GM18909 (cell line): ENCODE results near the gene DHRS3.
"Not testable (repeated sequence)": the region's sequence is repeated elsewhere in the genome, so short reads cannot be mapped to it uniquely, and the experiment has no call there.

Source experiments
- ATAC-seq: cut with Tn5 transposase; IDR thresholded peaks from one replicate; pipeline ENCODE4 v1.9.1; 2021; ENCODE audit warnings: mild to moderate bottlenecking; ENCODE audit not compliant: unreplicated experiment, poor library complexity

The DHRS3 gene

DNA sequence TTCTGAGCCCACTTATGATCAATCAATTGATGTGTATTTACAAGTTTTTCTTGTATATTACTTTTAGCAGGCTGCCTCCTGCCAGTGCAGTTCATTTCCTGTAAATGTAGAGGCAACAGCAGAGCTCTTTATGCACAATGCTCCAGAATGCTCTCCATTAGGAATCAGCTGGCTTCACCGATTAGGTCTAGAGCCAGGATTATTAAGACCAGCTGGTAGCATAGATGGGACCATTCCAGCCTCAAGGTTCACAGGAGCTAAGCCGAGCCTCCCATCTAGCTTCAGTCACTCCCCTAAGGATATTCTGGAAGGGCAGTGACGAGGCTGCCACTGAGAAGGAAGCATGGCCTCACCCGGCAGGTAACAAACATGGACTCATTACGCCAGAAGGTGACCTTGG is 36.8 kb downstream of the DHRS3 start:
- no peak for ATAC-seq

DNA sequence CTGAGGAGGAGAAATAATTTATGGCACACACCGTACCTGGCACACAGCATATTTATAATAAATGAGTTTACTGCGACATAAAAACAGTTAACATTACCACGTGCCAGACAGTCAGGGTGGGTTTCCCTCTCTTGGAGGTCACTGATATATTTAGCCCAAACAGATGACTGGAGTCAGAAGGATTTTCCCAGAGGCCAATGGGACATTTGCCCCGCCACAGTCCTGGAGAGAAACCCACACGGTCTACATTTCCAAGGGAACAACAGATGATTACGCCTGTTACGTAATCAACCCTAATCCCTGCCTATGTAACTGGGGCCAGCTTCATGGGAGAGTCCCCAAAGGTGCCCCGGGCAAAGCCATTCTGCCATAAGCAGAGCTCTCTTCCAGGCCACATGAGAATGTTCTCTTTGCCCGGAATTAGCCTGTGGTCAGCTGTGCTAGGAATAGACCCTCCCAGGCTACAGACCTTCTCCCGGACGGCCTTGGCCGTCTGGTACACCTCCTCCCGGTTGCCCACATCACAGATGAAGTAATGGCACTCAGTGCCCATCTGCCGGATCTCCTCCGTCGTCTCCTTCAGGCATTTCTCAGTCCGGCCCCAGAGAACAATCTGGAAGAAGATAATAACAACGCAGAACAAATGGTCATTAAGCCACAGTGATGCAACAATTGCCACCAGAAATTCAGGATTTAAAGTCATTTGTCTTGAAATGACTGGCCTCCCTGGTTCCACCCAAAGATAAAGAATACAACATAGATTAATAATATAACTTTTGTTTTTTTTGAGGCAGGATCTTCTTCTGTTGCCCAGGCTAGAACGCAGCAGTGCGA is 37.7 kb downstream of the DHRS3 start:
- no peak for ATAC-seq

DNA sequence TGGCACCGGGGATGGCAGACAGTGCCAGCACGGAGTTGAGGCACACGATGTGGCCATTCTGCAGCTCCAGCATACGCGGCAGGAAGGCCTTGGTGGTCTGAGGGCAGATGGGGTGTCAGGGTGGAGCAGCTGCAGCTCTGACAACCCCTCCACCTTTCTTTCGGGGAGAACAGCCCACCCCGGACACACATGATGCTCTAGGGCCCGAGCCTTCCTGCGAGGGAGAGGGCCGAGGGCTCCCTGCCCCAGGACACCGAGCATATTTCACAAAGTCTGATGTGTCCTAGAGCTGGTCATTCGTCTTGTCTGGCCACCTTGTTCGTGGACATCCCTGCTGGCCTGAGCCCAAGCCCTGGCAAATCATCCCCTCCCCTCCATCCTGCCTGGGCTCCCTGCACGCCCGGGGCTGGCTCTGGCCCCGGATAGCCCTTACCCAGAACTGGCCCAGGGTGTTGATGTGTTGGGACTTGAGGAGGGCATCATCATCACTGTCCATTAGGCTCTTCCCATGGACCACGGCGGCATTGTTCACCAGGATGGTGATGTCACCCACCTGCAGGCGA is 39.1 kb downstream of the DHRS3 start:
- ATAC-seq, result no peak

DNA sequence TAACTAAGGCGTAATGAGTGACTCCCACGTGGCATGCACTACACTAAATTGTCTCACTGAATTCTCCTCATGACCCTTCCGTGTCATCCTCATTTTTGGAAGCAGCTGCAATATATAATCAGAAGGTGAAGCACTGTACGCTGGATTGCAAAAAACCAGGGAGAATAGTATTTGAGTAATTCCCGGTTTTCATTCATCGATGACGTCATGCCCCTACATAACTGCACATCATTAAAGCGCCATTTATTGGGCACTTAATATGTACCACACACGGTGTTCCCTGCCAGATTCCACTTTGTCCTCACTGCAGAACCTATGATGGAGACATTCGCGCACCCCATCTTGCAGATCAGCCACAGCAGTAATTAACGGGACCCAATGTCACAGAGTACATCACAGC is 41.0 kb downstream of the DHRS3 start:
- ATAC-seq, result no peak

DNA sequence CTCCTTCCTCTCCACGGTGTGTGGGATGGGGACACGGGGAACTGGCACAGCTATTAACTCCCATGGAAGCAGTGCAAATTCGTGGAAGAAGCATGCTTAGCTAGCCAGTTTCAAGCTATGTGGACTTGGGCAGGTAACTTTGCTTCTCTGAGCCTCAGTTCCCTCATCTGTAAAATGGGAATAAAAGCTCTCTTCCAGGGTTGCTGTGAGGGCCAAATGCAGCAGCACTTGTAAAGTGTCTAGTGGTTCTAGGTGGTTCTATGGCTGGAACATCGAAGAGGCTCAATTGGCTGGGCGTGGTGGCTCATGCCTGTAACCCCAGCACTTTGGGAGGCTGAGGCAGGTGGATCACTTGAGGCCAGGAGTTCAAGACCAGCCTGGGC is 43.3 kb downstream of the DHRS3 start:
- no peak for ATAC-seq

DNA sequence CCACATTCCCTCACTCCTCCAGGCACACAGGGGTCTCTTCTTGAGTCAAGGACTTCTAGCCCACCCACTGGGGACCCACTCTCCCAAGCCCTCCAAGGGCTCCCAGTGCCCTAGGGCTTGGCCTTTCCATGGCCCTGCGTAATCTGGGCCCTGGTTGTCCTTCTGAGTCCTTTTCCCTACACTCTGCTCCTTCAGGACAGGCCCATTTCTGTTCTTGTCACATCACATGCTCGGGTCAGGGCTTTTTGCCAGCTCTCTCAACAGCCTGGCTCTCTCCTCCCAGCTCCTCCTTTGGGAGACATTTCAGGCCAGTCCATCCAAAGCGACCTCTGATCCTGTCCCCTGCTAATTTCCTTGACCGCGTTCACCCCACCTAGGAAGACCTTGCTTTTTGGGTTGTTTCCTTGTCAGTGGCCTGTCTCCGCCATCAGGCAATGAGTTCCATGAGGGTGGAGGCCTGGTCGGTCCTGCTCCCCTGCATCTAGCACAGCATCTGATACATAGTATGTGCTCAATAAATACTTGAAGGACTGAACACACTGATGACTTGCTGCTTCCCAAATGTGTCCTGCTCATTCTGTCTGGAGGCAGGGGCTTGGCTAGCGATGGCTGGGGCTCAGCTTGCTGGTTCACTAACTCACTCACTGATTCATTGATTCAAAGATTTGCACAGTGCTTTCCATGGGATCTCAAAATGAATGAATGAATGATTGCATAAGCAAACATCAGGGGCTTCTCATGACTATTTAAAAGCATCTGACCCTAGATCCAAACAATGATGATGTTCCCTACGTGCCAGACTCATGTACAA is 44.8 kb downstream of the DHRS3 start:
- ATAC-seq, result no peak

DNA sequence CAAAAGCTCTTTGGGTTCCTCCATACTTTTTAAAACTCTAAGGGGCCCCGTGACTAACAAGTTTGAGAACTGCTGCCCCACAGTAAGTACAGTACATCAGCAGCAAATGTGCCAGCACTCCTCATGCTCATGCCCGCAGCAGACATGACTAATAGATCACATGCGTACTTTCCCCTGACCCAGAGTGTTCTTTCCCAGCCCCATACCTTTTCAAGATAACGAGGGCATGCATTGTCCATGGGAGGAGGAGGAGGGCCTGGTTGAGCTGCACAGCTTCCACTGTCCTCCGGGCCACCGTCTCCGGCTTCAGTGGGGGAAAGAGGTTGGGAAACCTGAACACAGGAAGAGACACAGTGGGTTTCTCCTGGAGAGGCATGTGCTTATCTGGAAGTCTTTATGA is 45.5 kb downstream of the DHRS3 start:
- ATAC-seq, result no peak

DNA sequence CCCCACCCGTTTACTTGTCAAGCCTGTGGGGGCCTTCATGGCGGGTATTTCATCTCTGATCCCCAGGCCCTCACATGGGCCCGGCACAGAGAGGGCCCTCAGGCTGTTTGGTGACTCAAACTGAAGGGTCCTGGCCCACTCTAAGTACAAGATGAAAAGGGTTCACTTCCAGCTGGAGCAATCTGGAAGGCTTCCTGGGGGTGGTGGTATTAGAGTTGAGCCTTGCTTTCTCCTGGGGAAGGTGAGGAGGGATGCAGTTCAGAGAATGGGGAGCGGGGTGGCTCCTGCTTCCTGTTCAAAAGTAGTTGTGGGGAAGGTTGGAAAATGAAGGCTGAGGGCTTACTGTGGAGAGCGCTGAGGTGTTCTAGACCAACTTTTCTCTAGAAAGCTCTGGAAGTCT is 47.7 kb downstream of the DHRS3 start:
- ATAC-seq, result no peak

DNA sequence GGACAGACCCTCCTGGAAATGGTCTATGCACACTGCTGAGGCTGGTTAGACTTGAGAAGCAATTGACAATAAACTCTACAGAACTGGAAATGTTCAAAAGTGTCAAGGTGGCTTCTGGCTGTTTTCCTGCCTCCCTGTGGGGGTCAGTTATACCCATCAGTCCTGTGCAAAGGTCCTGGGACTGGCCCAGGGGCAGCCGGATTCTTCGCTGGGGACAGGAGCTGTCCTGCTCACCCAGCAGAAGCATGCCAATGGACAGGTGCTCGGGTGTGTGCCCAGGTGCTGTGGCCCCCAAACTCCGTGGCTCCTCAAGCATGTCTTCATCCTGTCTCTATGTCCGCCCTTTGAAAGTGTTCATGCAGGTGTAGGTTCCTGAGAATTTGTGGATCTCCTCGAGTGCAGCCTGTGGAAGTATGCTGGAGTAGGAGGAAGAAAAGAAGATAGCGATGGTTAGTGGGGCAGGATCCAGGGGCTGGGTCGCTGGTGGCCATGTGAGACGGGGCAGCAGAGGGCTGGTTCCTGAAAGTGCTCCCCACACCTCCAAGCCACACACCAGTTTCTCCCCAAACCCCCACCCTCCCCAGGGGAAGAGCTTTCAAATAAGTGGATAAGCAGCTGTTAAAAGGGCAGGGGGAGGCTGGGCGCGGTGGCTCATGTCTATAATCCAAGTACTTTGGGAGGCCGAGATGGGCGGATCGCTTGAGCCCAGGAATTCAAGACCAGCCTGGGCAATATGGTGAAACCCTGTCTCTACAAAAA is 49.8 kb downstream of the DHRS3 start:
- no peak for ATAC-seq

DNA sequence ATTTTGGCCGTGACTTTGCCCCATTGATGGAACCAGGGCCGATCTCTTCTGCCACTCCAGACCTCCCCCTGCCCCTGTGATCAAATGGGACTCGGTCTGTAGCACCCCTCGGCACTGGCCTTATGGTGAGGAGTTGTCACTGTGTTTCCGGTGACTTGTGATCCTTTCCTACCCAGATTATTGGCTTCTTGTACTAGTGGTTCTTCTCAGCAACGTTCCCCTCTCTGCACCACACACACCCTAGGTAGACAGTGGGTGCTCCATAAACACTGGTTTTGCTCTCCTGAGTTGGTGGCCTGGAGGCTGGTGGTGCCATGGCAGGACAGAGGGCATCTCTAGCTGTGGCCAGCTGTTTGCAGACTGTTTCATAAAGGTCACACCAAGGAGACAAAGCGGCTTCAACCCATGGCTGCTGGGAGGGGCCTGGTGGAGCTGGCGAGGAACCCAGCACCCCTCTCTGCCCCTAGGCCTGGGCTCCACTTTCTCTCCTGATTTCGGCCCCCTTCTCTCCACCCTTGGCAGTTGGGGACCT is 50.7 kb downstream of the DHRS3 start:
- no peak for ATAC-seq

DNA sequence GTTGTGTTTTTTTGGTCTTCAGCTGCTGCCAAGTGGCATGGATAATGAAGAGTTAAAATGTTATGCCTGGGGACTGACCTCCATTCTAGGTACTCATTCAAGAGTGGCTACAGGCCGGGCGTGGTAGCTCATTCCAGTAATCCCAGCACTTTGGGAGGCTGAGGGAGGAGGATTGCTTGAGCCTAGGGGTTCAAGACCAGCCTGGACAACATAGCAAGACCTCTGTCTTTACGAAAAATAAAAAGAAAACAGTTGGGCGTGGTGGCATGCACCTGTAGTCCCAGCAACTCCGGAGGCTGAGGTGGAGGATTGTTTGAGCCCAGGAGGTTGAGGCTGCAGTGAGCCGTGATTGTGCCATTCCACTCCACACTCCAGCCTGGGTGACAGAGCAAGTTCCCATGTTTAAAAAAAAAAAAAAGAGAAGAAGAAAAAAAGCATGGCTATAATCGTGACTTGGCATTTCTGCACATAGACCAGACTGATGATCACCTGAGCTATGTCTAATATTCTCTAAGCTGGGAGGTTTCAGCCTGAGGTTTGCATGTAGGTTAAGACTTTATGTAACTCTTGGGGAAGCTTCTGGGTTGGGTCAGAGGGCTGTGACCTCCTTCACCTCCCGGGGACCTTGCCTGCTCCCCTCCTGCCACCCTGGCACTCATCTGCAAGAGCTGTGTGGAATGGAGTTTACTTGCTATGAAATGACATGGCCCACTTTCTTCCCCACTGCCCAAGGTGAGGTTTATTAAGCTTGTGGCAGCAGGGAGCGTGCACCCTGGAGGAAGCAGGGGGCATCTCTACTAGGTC is 51.3 kb downstream of the DHRS3 start:
- no peak for ATAC-seq

DNA sequence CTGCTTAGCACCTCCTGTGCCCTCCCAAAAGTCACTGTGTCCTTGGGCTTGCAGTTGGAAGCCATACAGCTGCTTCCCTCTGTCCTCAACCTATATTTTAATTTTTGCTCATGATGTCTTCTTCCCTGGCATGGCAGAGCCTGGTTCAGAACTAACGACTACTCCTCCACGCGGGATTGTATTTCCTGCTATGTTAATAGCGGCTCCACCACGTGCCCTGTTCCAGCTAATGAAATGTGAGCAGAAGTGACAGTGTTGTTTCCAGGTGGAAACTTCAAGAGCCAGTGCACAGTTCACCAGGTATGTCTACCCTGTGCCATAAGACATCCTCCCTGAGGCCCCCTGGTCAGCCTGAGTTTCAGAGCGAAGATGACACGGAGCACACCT is 52.1 kb downstream of the DHRS3 start:
- ATAC-seq, result no peak

DNA sequence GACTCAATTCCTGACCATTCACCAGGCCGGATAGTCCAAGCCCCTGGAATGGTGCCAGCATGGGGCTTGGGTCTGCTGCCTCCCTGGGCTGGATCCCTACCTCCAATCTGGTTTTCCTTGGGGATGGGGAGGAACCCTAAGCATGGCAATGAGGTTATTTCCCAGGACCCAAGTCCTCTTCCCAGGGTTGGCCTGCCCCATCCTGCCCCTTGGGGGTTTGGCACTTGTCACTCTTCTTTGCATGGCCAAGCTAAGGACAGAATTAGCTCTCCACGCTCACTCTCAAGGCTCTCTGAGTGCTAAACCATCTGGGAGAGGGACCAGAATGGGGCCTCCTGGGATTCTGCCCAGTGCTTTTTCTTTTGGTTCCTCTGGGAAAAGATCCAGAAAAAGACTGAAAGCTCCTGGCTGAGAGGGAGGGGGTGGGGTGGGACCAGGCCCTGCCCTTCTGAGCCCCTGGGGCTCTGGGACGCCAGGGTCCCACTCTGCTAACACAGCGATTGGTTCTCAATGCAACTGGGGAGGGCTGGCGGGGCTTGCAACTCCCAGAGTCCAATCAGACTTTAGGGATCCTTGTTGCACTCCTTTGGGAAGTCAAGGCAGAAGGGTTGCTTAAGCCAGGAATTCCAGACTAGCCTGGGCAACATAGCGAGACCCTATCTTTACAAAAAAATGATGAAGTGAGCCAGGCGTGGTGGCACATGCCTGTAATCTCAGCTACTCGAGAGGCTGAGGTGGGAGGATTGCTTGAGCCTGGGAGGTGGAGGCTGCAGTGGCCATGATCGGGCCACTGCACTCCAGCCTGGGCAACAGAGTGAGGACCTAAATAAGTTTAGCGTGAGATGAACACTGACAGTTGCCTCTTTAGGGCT is 52.7 kb downstream of the DHRS3 start:
- ATAC-seq, result no peak

DNA sequence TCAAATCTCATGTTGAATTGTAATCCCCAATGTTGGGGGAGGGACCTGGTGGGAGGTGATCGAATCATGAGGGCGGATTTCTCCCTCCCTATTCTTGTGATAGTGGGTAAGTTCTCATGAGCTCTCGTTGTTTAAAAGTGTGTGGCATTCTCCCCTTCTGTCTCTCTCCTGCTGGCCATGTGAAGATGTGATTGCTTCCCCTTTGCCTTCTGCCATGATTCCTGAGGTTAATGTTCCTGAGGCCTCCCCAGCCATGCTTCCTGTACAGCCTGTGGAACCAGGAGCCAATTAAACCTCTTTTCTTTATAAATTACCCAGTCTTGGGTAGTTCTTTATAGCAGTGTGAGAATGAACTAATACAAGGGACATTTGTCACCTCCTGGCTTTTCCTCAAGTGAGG is 53.8 kb downstream of the DHRS3 start:
- not testable (repeated sequence) for ATAC-seq

DNA sequence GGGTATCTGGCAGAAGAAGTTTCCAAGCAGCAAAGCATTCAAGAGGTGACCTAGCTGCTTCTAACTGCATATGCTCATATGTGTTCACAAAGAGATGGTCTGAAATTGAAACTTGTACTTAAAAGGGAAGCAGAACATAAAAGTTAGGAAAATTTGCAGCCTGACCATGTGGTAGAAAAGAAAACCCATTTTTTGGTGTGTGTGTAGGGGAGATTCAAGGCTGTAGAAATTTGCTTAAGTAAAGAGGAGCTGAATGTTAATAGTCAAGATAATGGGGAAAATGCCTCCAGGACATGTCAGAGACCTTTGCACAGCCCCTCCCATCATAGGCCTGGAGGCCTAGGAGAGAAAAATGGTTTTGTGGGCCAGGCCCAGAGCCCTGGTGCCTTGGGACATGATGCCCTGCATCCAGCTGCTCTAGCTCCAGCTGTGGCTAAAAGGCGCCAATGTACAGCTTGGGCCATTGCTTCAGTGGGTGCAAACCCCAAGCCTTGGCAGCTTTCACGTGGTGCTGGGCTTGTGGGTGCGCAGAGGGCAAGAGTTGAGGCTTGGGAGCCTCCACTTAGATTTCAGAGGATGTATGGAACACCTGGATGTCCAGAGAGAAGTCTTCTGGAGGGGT is 54.9 kb downstream of the DHRS3 start:
- no peak for ATAC-seq

DNA sequence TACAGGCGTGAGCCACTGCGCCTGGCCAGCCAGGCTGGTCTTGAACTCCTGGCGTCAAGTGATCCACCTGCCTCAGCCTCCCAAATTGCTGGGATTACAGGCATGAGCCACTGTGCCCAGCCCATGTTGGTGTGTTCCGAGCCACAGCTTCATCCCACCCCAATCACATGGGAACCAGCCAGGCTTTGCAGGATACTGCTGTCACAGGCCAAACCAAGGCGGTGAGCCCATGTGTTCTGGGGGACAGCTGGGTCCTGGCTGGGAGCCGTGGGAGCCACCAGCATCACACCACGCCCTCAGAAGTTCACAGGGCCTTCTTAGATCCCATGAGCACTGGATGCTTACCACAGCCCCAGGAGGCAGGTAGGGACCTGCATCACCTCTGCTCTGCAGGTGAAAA is 56.9 kb downstream of the DHRS3 start:
- ATAC-seq, result no peak

DNA sequence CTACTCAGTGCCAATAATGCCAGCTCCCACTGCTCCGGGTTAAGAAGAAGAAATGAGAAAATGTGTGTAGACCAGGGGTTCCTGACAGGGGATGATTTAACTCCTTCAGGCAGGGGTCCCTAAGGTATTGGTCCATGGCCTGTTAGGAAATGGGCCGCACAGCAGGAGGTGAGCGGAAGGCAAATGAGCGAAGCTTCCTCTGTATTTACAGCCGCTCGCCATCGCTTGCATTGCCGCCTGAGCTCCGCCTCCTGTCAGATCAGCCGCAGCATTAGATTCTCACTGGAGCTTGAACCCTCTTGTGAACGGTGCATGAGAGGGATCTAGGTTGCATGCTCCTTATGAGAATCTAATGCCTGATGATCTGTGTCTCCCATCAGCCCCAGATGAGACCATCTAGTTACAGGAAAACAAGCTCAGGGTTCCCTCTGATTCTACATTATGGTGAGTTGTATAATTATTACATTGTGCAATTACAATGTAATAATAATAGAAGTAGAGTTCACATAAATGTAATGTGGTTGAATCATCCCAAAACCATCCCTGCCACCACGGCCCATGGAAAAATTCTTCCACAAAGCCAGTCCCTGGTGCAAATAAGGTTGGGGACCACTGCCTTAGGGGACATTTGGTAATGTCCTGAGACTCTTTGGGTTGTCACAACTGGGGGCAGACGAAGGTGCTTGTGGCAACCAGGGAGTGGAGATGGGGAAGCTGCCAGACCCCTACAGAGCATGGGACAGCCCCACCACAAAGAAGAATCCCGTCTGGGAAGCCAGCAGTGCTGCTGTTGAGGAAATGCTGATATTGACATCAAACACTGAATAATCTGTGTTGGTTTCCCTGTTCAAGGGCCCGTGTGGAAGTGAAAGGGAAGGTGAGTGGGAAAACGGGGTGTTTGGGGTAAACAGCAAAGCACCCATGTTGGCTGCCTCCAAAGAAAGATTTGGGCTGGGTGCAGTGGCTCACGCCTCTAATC is 60.8 kb downstream of the DHRS3 start:
- ATAC-seq, result no peak
